Measurements from ENCODE around the gene HSPA4.

HSPA4 gene

DNA sequence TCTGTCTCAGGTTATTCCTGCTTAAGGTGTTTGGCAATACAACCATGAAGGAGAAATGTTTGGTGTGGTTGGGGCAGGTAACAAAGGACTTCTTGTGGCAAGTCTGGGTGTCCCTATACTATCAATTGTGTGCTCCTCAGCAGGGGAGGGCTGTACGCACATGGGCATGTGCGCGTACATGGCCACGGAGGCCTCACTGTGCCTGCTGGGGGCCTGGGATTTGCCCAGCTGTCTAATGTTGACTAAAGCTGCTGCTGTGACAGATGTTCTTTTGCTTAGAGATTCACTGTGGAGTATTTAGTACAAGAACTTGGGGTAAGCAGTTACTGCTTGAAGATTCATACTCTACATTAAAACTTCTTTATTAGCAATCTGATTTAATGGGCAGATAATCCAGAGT is 97.5 kb downstream of the HSPA4 start:
- TF ChIP-seq, protein P1, sequence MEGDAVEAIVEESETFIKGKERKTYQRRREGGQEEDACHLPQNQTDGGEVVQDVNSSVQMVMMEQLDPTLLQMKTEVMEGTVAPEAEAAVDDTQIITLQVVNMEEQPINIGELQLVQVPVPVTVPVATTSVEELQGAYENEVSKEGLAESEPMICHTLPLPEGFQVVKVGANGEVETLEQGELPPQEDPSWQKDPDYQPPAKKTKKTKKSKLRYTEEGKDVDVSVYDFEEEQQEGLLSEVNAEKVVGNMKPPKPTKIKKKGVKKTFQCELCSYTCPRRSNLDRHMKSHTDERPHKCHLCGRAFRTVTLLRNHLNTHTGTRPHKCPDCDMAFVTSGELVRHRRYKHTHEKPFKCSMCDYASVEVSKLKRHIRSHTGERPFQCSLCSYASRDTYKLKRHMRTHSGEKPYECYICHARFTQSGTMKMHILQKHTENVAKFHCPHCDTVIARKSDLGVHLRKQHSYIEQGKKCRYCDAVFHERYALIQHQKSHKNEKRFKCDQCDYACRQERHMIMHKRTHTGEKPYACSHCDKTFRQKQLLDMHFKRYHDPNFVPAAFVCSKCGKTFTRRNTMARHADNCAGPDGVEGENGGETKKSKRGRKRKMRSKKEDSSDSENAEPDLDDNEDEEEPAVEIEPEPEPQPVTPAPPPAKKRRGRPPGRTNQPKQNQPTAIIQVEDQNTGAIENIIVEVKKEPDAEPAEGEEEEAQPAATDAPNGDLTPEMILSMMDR (IDR thresholded peaks at IDR 0.05), result no peak
- Histone ChIP-seq H3K27me3 (ENCODE audit: control insufficient read depth, insufficient read depth, low read length) (no peaks in the 10 kb centered on the region), H3K4me3 (ENCODE audit: low read depth, low read length) (no peak overlapping the region), H3K9ac (no peak overlapping the region), H3K79me2 (no peaks in the 10 kb centered on the region), H3K27ac (peak overlapping the region; percentile 27), H3K4me2 (ENCODE audit: low read length) (no peak overlapping the region), H3K9me3 (ENCODE audit: control insufficient read depth, low read length) (no peaks in the 10 kb centered on the region), H3K4me1 (peaks cover 9% of the 10 kb centered on the region), H2AFZ (peak overlapping the region; percentile 71), H3K36me3 (ENCODE audit: control insufficient read depth, insufficient read depth, low read length) (no peaks in the 10 kb centered on the region)

DNA sequence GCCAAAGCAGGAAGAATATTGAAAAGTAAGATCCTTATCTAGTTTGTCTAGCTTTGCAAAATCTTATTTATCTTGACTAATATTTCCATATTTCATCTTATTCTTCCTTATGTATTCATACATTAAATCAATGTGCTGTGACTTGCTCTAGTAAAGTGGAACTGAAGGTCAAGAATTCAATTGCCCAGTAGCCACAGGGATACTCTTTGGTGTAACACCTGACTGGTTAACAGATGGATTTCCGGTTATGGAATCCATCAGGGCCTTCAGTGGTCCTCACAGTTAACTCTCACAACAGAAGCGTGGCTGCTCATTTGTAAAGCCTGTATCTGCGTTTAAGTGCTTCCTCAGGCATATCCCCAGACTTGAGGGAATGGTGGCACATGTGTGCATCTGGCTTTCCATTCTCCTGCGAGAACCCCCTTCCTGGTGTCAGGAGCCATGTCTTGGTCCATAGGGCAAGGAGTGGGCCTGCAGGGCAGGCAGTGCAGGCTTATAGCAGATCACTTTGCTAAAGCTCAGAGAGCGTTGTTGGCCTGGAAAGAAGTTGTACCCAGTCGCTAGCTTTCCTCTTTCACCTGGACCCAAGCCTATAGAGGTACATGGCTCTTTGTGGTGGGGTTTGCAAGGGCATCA is 99.2 kb downstream of the HSPA4 start:
- H3K27ac ChIP-seq, result no peak overlapping the region
- H3K79me2 ChIP-seq, result no peaks in the 10 kb centered on the region
- H2AFZ ChIP-seq, result no peak overlapping the region
- H3K4me1 ChIP-seq, result peaks cover 9% of the 10 kb centered on the region
- H3K27me3 ChIP-seq (ENCODE audit: control insufficient read depth, insufficient read depth, low read length), result no peaks in the 10 kb centered on the region
- H3K4me3 ChIP-seq (ENCODE audit: low read depth, low read length), result no peak overlapping the region
- no peaks in the 10 kb centered on the region for H3K36me3 ChIP-seq (ENCODE audit: control insufficient read depth, insufficient read depth, low read length)
- no peak overlapping the region for H3K4me2 ChIP-seq (ENCODE audit: low read length)
- no peak overlapping the region for H3K9ac ChIP-seq
- no peaks in the 10 kb centered on the region for H3K9me3 ChIP-seq (ENCODE audit: control insufficient read depth, low read length)
- TF ChIP-seq, protein P1 (IDR thresholded peaks at IDR 0.05), result no peak

DNA sequence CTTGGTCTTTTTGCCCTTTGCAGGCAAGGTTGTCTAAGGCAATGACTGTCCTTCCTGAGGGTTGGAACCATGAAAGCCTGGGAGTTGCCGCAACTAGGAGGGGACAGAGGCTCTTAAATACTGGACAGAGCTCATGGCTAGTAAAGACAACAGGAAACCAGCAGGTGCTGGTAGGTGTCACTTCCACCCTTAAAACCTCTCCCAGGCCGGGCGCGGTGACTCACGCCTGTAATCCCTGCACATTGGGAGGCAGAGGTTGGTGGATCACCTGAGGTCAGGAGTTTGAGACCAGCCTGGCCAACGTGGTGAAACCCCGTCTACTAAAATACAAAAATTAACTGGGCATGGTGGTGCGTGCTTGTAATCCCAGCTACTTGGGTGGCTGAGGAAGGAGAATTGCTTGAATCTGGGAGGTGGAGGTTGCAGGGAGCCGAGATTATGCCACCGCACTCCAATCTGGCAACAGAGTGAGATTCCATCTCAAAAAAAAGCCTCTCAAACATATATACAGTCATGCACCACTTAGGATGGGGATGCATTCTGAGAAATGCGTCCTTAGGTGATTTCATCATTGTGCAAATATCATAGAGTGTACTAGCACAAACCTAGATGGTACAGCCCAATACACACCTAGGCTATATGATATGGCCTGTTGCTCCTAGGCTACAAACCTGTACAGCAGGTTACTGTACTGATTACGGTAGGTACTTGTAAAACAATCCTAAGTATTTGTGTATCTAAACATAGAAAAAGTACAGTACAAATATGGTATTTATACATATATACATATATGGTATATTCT is 102.7 kb downstream of the HSPA4 start:
- no peak overlapping the region for H2AFZ ChIP-seq
- TF ChIP-seq, protein P1 (IDR thresholded peaks at IDR 0.05), result no peak
- no peaks in the 10 kb centered on the region for H3K27me3 ChIP-seq (ENCODE audit: control insufficient read depth, insufficient read depth, low read length)
- H3K9me3 ChIP-seq (ENCODE audit: control insufficient read depth, low read length), result no peaks in the 10 kb centered on the region
- no peak overlapping the region for H3K27ac ChIP-seq
- H3K4me2 ChIP-seq (ENCODE audit: low read length), result no peak overlapping the region
- H3K79me2 ChIP-seq, result no peaks in the 10 kb centered on the region
- H3K36me3 ChIP-seq (ENCODE audit: control insufficient read depth, insufficient read depth, low read length), result no peaks in the 10 kb centered on the region
- H3K4me1 ChIP-seq, result peaks cover 4% of the 10 kb centered on the region
- no peak overlapping the region for H3K9ac ChIP-seq
- no peak overlapping the region for H3K4me3 ChIP-seq (ENCODE audit: low read depth, low read length)

DNA sequence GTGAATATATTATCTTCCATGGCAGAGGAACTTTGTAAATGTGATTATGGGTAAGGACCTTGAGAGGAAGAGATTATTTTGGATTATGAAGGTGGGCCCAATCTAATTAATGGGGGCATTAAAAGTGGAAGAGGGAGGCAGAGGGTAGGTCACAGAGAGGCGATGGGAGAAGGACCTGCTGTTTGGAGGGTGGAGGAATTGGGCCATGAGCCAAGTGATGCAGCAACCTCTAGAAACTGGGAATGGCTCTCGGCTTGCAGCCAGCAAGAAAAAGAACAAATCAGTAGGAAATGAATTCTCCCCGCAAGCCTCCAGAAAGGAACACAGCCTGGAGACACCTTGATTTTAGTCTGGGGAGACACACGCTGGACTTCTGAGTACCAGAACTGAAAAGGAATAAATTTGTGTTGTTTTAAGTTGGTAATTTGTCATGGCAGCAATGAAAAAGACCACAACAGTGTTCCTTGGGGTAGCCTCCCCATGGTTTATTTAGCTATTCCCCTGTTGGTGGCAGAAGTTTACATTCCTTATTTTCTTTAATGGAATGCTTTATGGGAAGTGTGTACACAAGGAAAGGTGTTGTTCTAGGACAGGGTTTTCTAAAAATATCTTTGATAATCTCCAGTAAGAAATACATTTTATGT is 103.6 kb downstream of the HSPA4 start:
- no peaks in the 10 kb centered on the region for H3K79me2 ChIP-seq
- TF ChIP-seq, protein P1 (IDR thresholded peaks at IDR 0.05), result no peak
- H3K4me1 ChIP-seq, result no peaks in the 10 kb centered on the region
- H3K9me3 ChIP-seq (ENCODE audit: control insufficient read depth, low read length), result no peaks in the 10 kb centered on the region
- H3K27ac ChIP-seq, result no peak overlapping the region
- no peak overlapping the region for H3K4me2 ChIP-seq (ENCODE audit: low read length)
- no peak overlapping the region for H3K4me3 ChIP-seq (ENCODE audit: low read depth, low read length)
- H3K27me3 ChIP-seq (ENCODE audit: control insufficient read depth, insufficient read depth, low read length), result no peaks in the 10 kb centered on the region
- no peak overlapping the region for H3K9ac ChIP-seq
- no peaks in the 10 kb centered on the region for H3K36me3 ChIP-seq (ENCODE audit: control insufficient read depth, insufficient read depth, low read length)
- H2AFZ ChIP-seq, result no peak overlapping the region

Measured in parathyroid adenoma (tissue), 2 donors.